AG09309 (cell line): ENCODE results near the gene ADGRG6.
A peak's percentile ranks its signal among the peaks of the same experiment; 100 is the strongest.

Experiments
- DNase-seq: peaks from one replicate; pipeline ENCODE4 v3.0.0-alpha.2; 2010; ENCODE audit warnings: low read depth
- H3K4me3 ChIP-seq: 2 replicates; pipeline ENCODE4 v1.5.1; 2011; ENCODE audit warnings: mild to moderate bottlenecking, low read depth, low read length, moderate library complexity; ENCODE audit not compliant: control insufficient read depth
- CTCF ChIP-seq: IDR thresholded peaks from 2 replicates; pipeline ENCODE4 v1.5.1; 2011; ENCODE audit warnings: mild to moderate bottlenecking, low read depth, low read length, inconsistent platforms; ENCODE audit not compliant: insufficient read depth, control insufficient read depth; ENCODE audit errors: missing control alignments

The ADGRG6 gene

GRCh38 chr6:142384519-142385254 lies 82.9 kb downstream of the ADGRG6 start:
- no peak for DNase-seq
- TF ChIP-seq CTCF: no peak
- H3K4me3 ChIP-seq: no peak overlapping the region

GRCh38 chr6:142385352-142385751 lies 83.5 kb downstream of the ADGRG6 start:
- no peak for TF ChIP-seq CTCF
- H3K4me3 ChIP-seq: no peak overlapping the region
- no peak for DNase-seq

- no peak for TF ChIP-seq CTCF
- DNase-seq: no peak
- H3K4me3 ChIP-seq: no peak overlapping the region
Measured at GRCh38 chr6:142386657-142387056, 84.8 kb downstream of the ADGRG6 start.

GRCh38 chr6:142387997-142388815 lies 86.4 kb downstream of the ADGRG6 start:
- no peak overlapping the region for H3K4me3 ChIP-seq
- peak; percentile 60 for TF ChIP-seq CTCF
- no peak for DNase-seq

GRCh38 chr6:142395266-142395665 lies 93.5 kb downstream of the ADGRG6 start:
- TF ChIP-seq CTCF: no peak
- no peak for DNase-seq
- H3K4me3 ChIP-seq: no peak overlapping the region

GRCh38 chr6:142395768-142396231 lies 94.0 kb downstream of the ADGRG6 start:
- DNase-seq: no peak
- no peak for TF ChIP-seq CTCF
- H3K4me3 ChIP-seq: no peak overlapping the region
